ENCODE measurements around the gene LDLRAD4.

Gene LDLRAD4

GRCh38 chr18:13536578-13536977 is 318.0 kb downstream of the LDLRAD4 start:
- H3K4ac ChIP-seq (ENCODE audit: low read length): no peak overlapping the region
- no peak overlapping the region for H2BK120ac ChIP-seq (ENCODE audit: low read depth, low read length)
- H3K4me2 ChIP-seq (ENCODE audit: insufficient read depth, low read length, poor library complexity, severe bottlenecking): no peak overlapping the region
- no peak overlapping the region for H2BK5ac ChIP-seq (ENCODE audit: low read length)
- no peak overlapping the region for H2BK12ac ChIP-seq (ENCODE audit: low read length)
- no peak overlapping the region for H3K9ac ChIP-seq (ENCODE audit: low read depth, low read length, poor library complexity)
- no peak overlapping the region for H3K14ac ChIP-seq (ENCODE audit: low read length)
- no peaks in the 10 kb centered on the region for H3K4me1 ChIP-seq (ENCODE audit: control insufficient read depth in 2 of 2, insufficient read depth in 1 of 2, low read depth in 1 of 2, low read length in 2 of 2)
- H4K8ac ChIP-seq (ENCODE audit: low read depth, low read length): no peak overlapping the region
- H3K27me3 ChIP-seq (ENCODE audit: control insufficient read depth in 3 of 3, insufficient read depth in 3 of 3, low read depth in 1 of 3, low read length in 3 of 3): no peaks in the 10 kb centered on the region
- H3K36me3 ChIP-seq (replicated peaks in 1 of 2; ENCODE audit: control insufficient read depth in 2 of 2, insufficient read depth in 2 of 2, low read length in 2 of 2): no peaks in the 10 kb centered on the region
- no peaks in the 10 kb centered on the region for H3K79me1 ChIP-seq (ENCODE audit: low read depth, low read length)
- H3K27ac ChIP-seq (replicated peaks; ENCODE audit: low read length): no peak overlapping the region
- DNase-seq (ENCODE audit: low spot score): no peak
- no peak overlapping the region for H2BK15ac ChIP-seq (ENCODE audit: low read length)
- no peaks in the 10 kb centered on the region for H3K9me3 ChIP-seq (replicated peaks in 1 of 2; ENCODE audit: control insufficient read depth in 2 of 2, insufficient read depth in 1 of 2, low read depth in 1 of 2, low read length in 2 of 2)
- H3K18ac ChIP-seq (ENCODE audit: low read length): no peak overlapping the region
- H2AK5ac ChIP-seq (ENCODE audit: low read depth, low read length): no peak overlapping the region
- no peak overlapping the region for H2AFZ ChIP-seq (ENCODE audit: low read length)
- H4K91ac ChIP-seq (ENCODE audit: low read depth, low read length, poor library complexity): no peak overlapping the region
- no peak overlapping the region for H3K23ac ChIP-seq (ENCODE audit: low read depth, low read length, poor library complexity)
- H3K4me3 ChIP-seq (ENCODE audit: low read length in 2 of 2): no peak overlapping the region

- Histone ChIP-seq H3K18ac (ENCODE audit: low read length) (no peak overlapping the region), H3K14ac (ENCODE audit: low read length) (no peak overlapping the region), H2BK5ac (ENCODE audit: low read length) (no peak overlapping the region), H3K27me3 (ENCODE audit: control insufficient read depth in 3 of 3, insufficient read depth in 3 of 3, low read depth in 1 of 3, low read length in 3 of 3) (no peaks in the 10 kb centered on the region), H2BK15ac (ENCODE audit: low read length) (no peak overlapping the region), H4K91ac (ENCODE audit: low read depth, low read length, poor library complexity) (no peak overlapping the region), H2BK12ac (ENCODE audit: low read length) (no peak overlapping the region), H3K79me1 (ENCODE audit: low read depth, low read length) (no peaks in the 10 kb centered on the region), H3K4me2 (ENCODE audit: insufficient read depth, low read length, poor library complexity, severe bottlenecking) (no peak overlapping the region), H4K8ac (ENCODE audit: low read depth, low read length) (no peak overlapping the region), H3K9ac (ENCODE audit: low read depth, low read length, poor library complexity) (no peak overlapping the region), H3K4me1 (ENCODE audit: control insufficient read depth in 2 of 2, insufficient read depth in 1 of 2, low read depth in 1 of 2, low read length in 2 of 2) (no peaks in the 10 kb centered on the region), H3K23ac (ENCODE audit: low read depth, low read length, poor library complexity) (no peak overlapping the region), H2BK120ac (ENCODE audit: low read depth, low read length) (no peak overlapping the region), H3K36me3 (replicated peaks in 1 of 2; ENCODE audit: control insufficient read depth in 2 of 2, insufficient read depth in 2 of 2, low read length in 2 of 2) (no peaks in the 10 kb centered on the region), H2AK5ac (ENCODE audit: low read depth, low read length) (no peak overlapping the region), H3K4me3 (ENCODE audit: low read length in 2 of 2) (no peak overlapping the region), H3K4ac (ENCODE audit: low read length) (no peak overlapping the region), H2AFZ (ENCODE audit: low read length) (no peak overlapping the region), H3K27ac (replicated peaks; ENCODE audit: low read length) (no peak overlapping the region), H3K9me3 (replicated peaks in 1 of 2; ENCODE audit: control insufficient read depth in 2 of 2, insufficient read depth in 1 of 2, low read depth in 1 of 2, low read length in 2 of 2) (no peaks in the 10 kb centered on the region)
- no peak for DNase-seq (ENCODE audit: low spot score)
- no CpG with 5 or more reads among the region's 7 CpGs for WGBS, 2 donors (ENCODE audit: extremely low coverage in 2 of 2, insufficient read length in 2 of 2, insufficient replicate concordance in 1 of 2)
Measured at GRCh38 chr18:13537022-13537780, 318.6 kb downstream of the LDLRAD4 start.

- H2BK12ac ChIP-seq (ENCODE audit: low read length): no peak overlapping the region
- no peaks in the 10 kb centered on the region for H3K4me1 ChIP-seq (ENCODE audit: control insufficient read depth in 2 of 2, insufficient read depth in 1 of 2, low read depth in 1 of 2, low read length in 2 of 2)
- H3K36me3 ChIP-seq (replicated peaks in 1 of 2; ENCODE audit: control insufficient read depth in 2 of 2, insufficient read depth in 2 of 2, low read length in 2 of 2): no peaks in the 10 kb centered on the region
- H3K9ac ChIP-seq (ENCODE audit: low read depth, low read length, poor library complexity): no peak overlapping the region
- H4K91ac ChIP-seq (ENCODE audit: low read depth, low read length, poor library complexity): no peak overlapping the region
- no CpG with 5 or more reads among the region's 2 CpGs for WGBS, 2 donors (ENCODE audit: extremely low coverage in 2 of 2, insufficient read length in 2 of 2, insufficient replicate concordance in 1 of 2)
- H3K27ac ChIP-seq (replicated peaks; ENCODE audit: low read length): no peak overlapping the region
- H2BK120ac ChIP-seq (ENCODE audit: low read depth, low read length): no peak overlapping the region
- H3K27me3 ChIP-seq (ENCODE audit: control insufficient read depth in 3 of 3, insufficient read depth in 3 of 3, low read depth in 1 of 3, low read length in 3 of 3): no peaks in the 10 kb centered on the region
- H3K18ac ChIP-seq (ENCODE audit: low read length): no peak overlapping the region
- no peak overlapping the region for H2BK5ac ChIP-seq (ENCODE audit: low read length)
- H4K8ac ChIP-seq (ENCODE audit: low read depth, low read length): no peak overlapping the region
- H3K23ac ChIP-seq (ENCODE audit: low read depth, low read length, poor library complexity): no peak overlapping the region
- H3K4ac ChIP-seq (ENCODE audit: low read length): no peak overlapping the region
- no peaks in the 10 kb centered on the region for H3K79me1 ChIP-seq (ENCODE audit: low read depth, low read length)
- H3K9me3 ChIP-seq (replicated peaks in 1 of 2; ENCODE audit: control insufficient read depth in 2 of 2, insufficient read depth in 1 of 2, low read depth in 1 of 2, low read length in 2 of 2): no peaks in the 10 kb centered on the region
- DNase-seq (ENCODE audit: low spot score): no peak
- no peak overlapping the region for H2AFZ ChIP-seq (ENCODE audit: low read length)
- H3K4me3 ChIP-seq (ENCODE audit: low read length in 2 of 2): no peak overlapping the region
- H2BK15ac ChIP-seq (ENCODE audit: low read length): no peak overlapping the region
- no peak overlapping the region for H3K14ac ChIP-seq (ENCODE audit: low read length)
- H3K4me2 ChIP-seq (ENCODE audit: insufficient read depth, low read length, poor library complexity, severe bottlenecking): no peak overlapping the region
- no peak overlapping the region for H2AK5ac ChIP-seq (ENCODE audit: low read depth, low read length)
Measured at GRCh38 chr18:13538630-13539029, 320.1 kb downstream of the LDLRAD4 start.

- no peaks in the 10 kb centered on the region for H3K27me3 ChIP-seq (ENCODE audit: control insufficient read depth in 3 of 3, insufficient read depth in 3 of 3, low read depth in 1 of 3, low read length in 3 of 3)
- H2BK12ac ChIP-seq (ENCODE audit: low read length): no peak overlapping the region
- H3K18ac ChIP-seq (ENCODE audit: low read length): no peak overlapping the region
- H3K9ac ChIP-seq (ENCODE audit: low read depth, low read length, poor library complexity): no peak overlapping the region
- H3K79me1 ChIP-seq (ENCODE audit: low read depth, low read length): no peaks in the 10 kb centered on the region
- no peaks in the 10 kb centered on the region for H3K9me3 ChIP-seq (replicated peaks in 1 of 2; ENCODE audit: control insufficient read depth in 2 of 2, insufficient read depth in 1 of 2, low read depth in 1 of 2, low read length in 2 of 2)
- WGBS, 2 donors (ENCODE audit: extremely low coverage in 2 of 2, insufficient read length in 2 of 2, insufficient replicate concordance in 1 of 2): no CpG with 5 or more reads among the region's 6 CpGs
- no peak overlapping the region for H3K27ac ChIP-seq (replicated peaks; ENCODE audit: low read length)
- H3K36me3 ChIP-seq (replicated peaks in 1 of 2; ENCODE audit: control insufficient read depth in 2 of 2, insufficient read depth in 2 of 2, low read length in 2 of 2): no peaks in the 10 kb centered on the region
- no peak overlapping the region for H2AK5ac ChIP-seq (ENCODE audit: low read depth, low read length)
- H4K91ac ChIP-seq (ENCODE audit: low read depth, low read length, poor library complexity): no peak overlapping the region
- H3K4ac ChIP-seq (ENCODE audit: low read length): no peak overlapping the region
- no peak overlapping the region for H3K4me2 ChIP-seq (ENCODE audit: insufficient read depth, low read length, poor library complexity, severe bottlenecking)
- H2BK15ac ChIP-seq (ENCODE audit: low read length): no peak overlapping the region
- H2AFZ ChIP-seq (ENCODE audit: low read length): no peak overlapping the region
- no peak overlapping the region for H3K4me3 ChIP-seq (ENCODE audit: low read length in 2 of 2)
- no peak overlapping the region for H2BK5ac ChIP-seq (ENCODE audit: low read length)
- H2BK120ac ChIP-seq (ENCODE audit: low read depth, low read length): no peak overlapping the region
- H3K23ac ChIP-seq (ENCODE audit: low read depth, low read length, poor library complexity): no peak overlapping the region
- no peak for DNase-seq (ENCODE audit: low spot score)
- no peaks in the 10 kb centered on the region for H3K4me1 ChIP-seq (ENCODE audit: control insufficient read depth in 2 of 2, insufficient read depth in 1 of 2, low read depth in 1 of 2, low read length in 2 of 2)
- H4K8ac ChIP-seq (ENCODE audit: low read depth, low read length): no peak overlapping the region
- no peak overlapping the region for H3K14ac ChIP-seq (ENCODE audit: low read length)
Measured at GRCh38 chr18:13539050-13539449, 320.5 kb downstream of the LDLRAD4 start.
